Measurements from ENCODE around the gene SS18L1.

GRCh38 chr20:62200491-62201172, 57.1 kb downstream of the SS18L1 start:
- TF ChIP-seq CTCF (IDR thresholded peaks at IDR 0.05) (no peak), CBFB (CRISPR knock-in tag; IDR thresholded peaks at IDR 0.05; ENCODE audit: low read depth) (no peak), SMAD3 (CRISPR knock-in tag; IDR thresholded peaks at IDR 0.05; ENCODE audit: borderline replicate concordance) (no peak), FOXJ3 (CRISPR knock-in tag; IDR thresholded peaks at IDR 0.05; ENCODE audit: borderline replicate concordance) (no peak), MAX (CRISPR knock-in tag; IDR thresholded peaks at IDR 0.05) (no peak), ATF2 (CRISPR knock-in tag; IDR thresholded peaks at IDR 0.05; ENCODE audit: borderline replicate concordance, low read depth) (no peak), FOXP4 (CRISPR knock-in tag; IDR thresholded peaks at IDR 0.05) (no peak), NR1H2 (CRISPR knock-in tag; IDR thresholded peaks at IDR 0.05) (no peak)

All from WTC11 (cell line).